Heart right ventricle (tissue), 16 donors: ENCODE results near the gene MEPE. TPM values are rescaled to one million over a fixed set of nuclear protein-coding genes. Genes with fewer than 3 reads are reported as not detected.

ENCODE experiments used
- ATAC-seq, 8 donors: fragments of 200-7000 bp; cut with Tn5 transposase; one replicate each; pipeline ENCODE4 v1.9.1; 2020; ENCODE audit warnings: mild to moderate bottlenecking in 8 of 8, moderate library complexity in 8 of 8, moderate number of reproducible peaks in 1 of 8
- DNase-seq, 2 donors: peaks; one replicate each; pipeline ENCODE4 v3.0.0-alpha.2; 2020
- H3K27ac ChIP-seq, 10 donors: fragments of 200-600 bp; sonication (generic) in 2 of 10; one replicate each; pipeline versions ENCODE4 v1.5.0 to v1.8.0; 2020 to 2022; ENCODE audit warnings: mild to moderate bottlenecking in 3 of 10
- H3K27me3 ChIP-seq, 7 donors: fragments of 200-600 bp; one replicate each; pipeline ENCODE4 v1.8.0; 2021 to 2022; ENCODE audit warnings: mild to moderate bottlenecking in 2 of 7
- H3K36me3 ChIP-seq, 9 donors: fragments of 200-600 bp; sonication (generic) in 1 of 9; one replicate each; pipeline versions ENCODE4 v1.5.0 to v1.8.0; 2020 to 2022; ENCODE audit warnings: mild to moderate bottlenecking in 2 of 9
- H3K4me1 ChIP-seq, 9 donors: fragments of 200-600 bp; sonication (generic) in 1 of 9; one replicate each; pipeline versions ENCODE4 v1.5.0 to v1.8.0; 2020 to 2022; ENCODE audit warnings: mild to moderate bottlenecking in 4 of 9
- H3K4me3 ChIP-seq, 10 donors: fragments of 200-600 bp; sonication (generic) in 2 of 10; one replicate each; pipeline versions ENCODE4 v1.5.0 to v1.8.0; 2020 to 2022; ENCODE audit warnings: mild to moderate bottlenecking in 7 of 10, moderate library complexity in 2 of 10
- H3K9me3 ChIP-seq, 11 donors: fragments of 200-600 bp in 10 of 11; sonication (generic) in 2 of 11; one replicate each; pipeline versions ENCODE4 v1.5.0 to v1.8.0; 2013 to 2022; ENCODE audit warnings: mild to moderate bottlenecking in 2 of 11, control low read depth in 1 of 11, moderate library complexity in 1 of 11
- WGBS, 2 donors: extraction: QIAGEN DNeasy Blood & Tissue Kit; methylation state at CpG; one replicate each; pipeline ENCODE4 v1.1.7; 2013; ENCODE audit warnings: inconsistent platforms in 1 of 2; 5-methylcytosine and 5-hydroxymethylcytosine counted together
- intact Hi-C, 10 donors: fragments of 100-400 bp; cut with DNase I; formaldehyde crosslinking; loops; one replicate each; pipeline versions ENCODE4 v1.11.1 to v1.14.2; 2022
- polyA plus RNA-seq, 2 donors: library from polyadenylated mRNA; stranded (reverse); fragments of 200-250 nt; gene quantifications; one replicate each; pipeline ENCODE4 v1.2.3, GENCODE V29; 2013
- total RNA-seq, 10 donors: library from RNA; stranded (reverse); fragmentation: NEBNext Ultra II Directional in 3 of 10; extraction: Animal tissue kit (Norgen Biotek cat#: 25700) in 3 of 10; gene quantifications; one replicate each; pipeline versions ENCODE4 v1.2.1 to v1.2.4, GENCODE V29; 2021 to 2023
- TF ChIP-seq, protein P1 (sequence below), 9 donors: fragments of 200-600 bp; sonication (generic) in 2 of 9; IDR thresholded peaks; one replicate each; pipeline versions ENCODE4 v1.5.0 to v1.8.0; 2021 to 2022; ENCODE audit warnings: antibody characterized with exemption in 9 of 9, mild to moderate bottlenecking in 5 of 9, moderate library complexity in 1 of 9
- donor health status: Arrhythmogenic right ventricular cardiomyopathy.
- donor health status: ischemic (EF 13 %, LVEDD 7.1; RV severe dilation, severe dysfunction).
- donor health status: healthy with polysubstance abuse.
- donor health status: DM: no; HTN: yes; CAD: no.
- donor health status: DM: no; HTN: no; CAD: no.
- donor health status: ischemic (EF 25% LVEDD 6.9; RV normal size, moderate dysfunction).
- donor health status: ischemic (EF 25% LVEDD 5.7; RV mildly dilated, moderate dysfunction).
- donor health status: healthy.
- donor health status: DM: yes; HTN: yes; CAD: no.
- donor health status: Ischemic cardiomyopathy.
- donor health status: ischemic (EF 35%, LVEDD 5.7; RV mildly dilated, moderate dysfunction).
- donor health status: nonischemic (EF 11% LVEDD 7.7; RV severe dilation, severe dysfunction).
- donor health status: DM: yes; HTN: yes; CAD: no.
- donor health status: PGD.
- donor health status: ischemic (EF 29% LVEDD 5.4; RV normal size, mild dysfunction).
- donor health status: nonischemic (EF 23%, LVEDD 6.1; RV moderate dilation, normal function).

MEPE gene
- total and polyA plus RNA-seq, 12 donors: not detected

DNA sequence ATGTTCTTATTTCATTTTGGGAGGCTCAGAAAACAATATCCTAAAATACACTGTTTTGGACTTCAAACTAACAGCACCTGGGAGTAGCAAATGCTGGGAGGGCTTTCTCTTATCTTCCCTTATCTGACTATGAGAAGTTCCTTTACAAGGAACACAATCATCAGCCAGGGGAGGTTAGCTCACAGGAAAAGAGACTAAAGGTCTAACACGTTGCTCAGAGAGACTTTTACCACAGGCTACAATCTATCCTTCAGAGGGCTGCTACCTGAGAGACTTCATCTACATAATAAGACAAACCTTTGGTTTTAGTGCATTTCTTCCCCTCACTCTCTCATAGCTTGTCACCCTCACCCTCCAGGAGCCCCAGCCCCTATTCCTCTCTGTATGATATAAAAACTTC is 35.8 kb downstream of the MEPE start:
- ATAC-seq: no peak
- H3K27ac ChIP-seq: no peak overlapping the region
- no peaks in the 10 kb centered on the region for H3K27me3 ChIP-seq
- WGBS, 2 donors: 5 to 17% methylated on average over 1 of the region's 1 CpG
- H3K36me3 ChIP-seq: no peaks in the 10 kb centered on the region
- no peak overlapping the region for H3K4me3 ChIP-seq
- H3K9me3 ChIP-seq: no peaks in the 10 kb centered on the region
- intact Hi-C loops: loop anchor here in 1 of 10 donors (10.0 kb wide), 1 partner anchor 86 kb away; no protein-coding TSS in a partner anchor
- DNase-seq: no peak
- TF ChIP-seq, protein P1, sequence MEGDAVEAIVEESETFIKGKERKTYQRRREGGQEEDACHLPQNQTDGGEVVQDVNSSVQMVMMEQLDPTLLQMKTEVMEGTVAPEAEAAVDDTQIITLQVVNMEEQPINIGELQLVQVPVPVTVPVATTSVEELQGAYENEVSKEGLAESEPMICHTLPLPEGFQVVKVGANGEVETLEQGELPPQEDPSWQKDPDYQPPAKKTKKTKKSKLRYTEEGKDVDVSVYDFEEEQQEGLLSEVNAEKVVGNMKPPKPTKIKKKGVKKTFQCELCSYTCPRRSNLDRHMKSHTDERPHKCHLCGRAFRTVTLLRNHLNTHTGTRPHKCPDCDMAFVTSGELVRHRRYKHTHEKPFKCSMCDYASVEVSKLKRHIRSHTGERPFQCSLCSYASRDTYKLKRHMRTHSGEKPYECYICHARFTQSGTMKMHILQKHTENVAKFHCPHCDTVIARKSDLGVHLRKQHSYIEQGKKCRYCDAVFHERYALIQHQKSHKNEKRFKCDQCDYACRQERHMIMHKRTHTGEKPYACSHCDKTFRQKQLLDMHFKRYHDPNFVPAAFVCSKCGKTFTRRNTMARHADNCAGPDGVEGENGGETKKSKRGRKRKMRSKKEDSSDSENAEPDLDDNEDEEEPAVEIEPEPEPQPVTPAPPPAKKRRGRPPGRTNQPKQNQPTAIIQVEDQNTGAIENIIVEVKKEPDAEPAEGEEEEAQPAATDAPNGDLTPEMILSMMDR (IDR thresholded peaks at IDR 0.05): no peak
- peaks cover 0 to 37% (median 10%) of the 10 kb centered on the region in 9 donors for H3K4me1 ChIP-seq

DNA sequence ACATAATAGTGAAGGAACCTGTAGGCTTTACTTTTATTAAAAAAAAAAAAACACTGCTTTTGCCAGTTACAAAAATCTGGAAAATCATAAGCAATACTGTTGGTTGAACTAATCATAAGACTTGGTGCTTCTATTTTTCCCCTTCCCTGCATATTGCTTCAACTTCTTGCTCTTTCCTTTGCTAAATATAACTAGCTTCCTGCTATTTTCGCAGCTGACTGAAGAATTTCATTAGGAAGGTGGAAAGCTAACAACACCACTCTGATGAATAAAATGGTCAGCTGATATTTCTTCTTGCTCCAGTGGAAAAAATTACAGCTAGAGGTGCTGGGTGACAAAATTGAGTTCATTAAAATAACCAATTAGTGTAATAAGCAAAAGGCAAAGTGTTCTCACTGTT is 39.3 kb downstream of the MEPE start:
- TF ChIP-seq, protein P1 (IDR thresholded peaks at IDR 0.05): no peak
- intact Hi-C loops: no loop called here
- Histone ChIP-seq H3K27ac (peak overlapping the region in 5 of 10 donors; percentile 27 to 59 (median 41)), H3K9me3 (no peaks in the 10 kb centered on the region), H3K4me1 (peaks cover 0 to 19% (median 0%) of the 10 kb centered on the region in 9 donors), H3K4me3 (no peak overlapping the region), H3K27me3 (no peaks in the 10 kb centered on the region), H3K36me3 (no peaks in the 10 kb centered on the region)
- WGBS, 2 donors: 43% methylated on average over 1 of the region's 1 CpG
- ATAC-seq (peak in 4 of 8 donors; percentile 29 to 76 (median 54)), DNase-seq (no peak)

DNA sequence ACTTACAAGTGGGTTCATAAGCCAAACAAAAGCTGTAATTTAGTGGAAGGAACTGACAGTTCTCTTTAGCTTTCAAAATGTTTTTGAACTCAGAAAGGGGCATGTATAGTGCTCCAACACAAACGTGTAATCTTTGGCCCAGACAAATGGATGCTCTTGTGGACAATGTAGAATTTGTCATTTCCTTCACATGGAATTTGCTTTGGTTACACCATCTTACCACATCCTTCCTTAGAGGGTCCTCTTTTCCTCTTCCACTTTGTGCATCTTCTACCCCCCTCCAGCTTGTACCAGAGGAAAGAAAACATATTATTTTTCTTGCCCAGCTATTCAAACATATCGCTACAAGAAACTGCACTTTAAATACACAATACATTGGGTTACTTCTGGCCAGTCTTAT is 42.4 kb downstream of the MEPE start:
- H3K4me1 ChIP-seq: peaks cover 0 to 19% (median 0%) of the 10 kb centered on the region in 9 donors
- TF ChIP-seq, protein P1 (IDR thresholded peaks at IDR 0.05): no peak
- no peak for DNase-seq
- intact Hi-C loops: no loop called here
- WGBS, 2 donors: 81 to 88% methylated on average over 2 of the region's 2 CpGs
- H3K36me3 ChIP-seq: no peaks in the 10 kb centered on the region
- H3K4me3 ChIP-seq: no peak overlapping the region
- no peak for ATAC-seq
- H3K27ac ChIP-seq: no peak overlapping the region
- H3K27me3 ChIP-seq: no peaks in the 10 kb centered on the region
- H3K9me3 ChIP-seq: no peaks in the 10 kb centered on the region

DNA sequence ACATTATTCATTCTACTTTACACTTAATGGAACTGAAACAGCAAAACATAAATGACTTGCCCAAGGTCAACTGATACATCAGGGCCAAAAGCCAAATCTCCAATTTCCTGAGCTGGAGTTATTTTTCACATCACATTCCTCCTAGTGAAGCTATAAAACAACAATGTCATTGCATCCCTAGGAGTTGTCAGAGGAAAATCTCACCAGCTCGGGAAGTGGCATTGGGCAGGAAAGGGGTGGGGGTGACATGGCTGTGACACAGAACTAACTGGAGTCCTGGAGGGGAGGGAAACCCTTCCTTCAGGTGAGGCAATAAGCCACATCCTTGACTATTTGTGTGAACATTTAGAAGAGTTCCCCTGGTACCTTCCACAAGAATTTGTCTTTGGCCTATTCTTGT is 47.3 kb downstream of the MEPE start:
- Histone ChIP-seq H3K4me1 (peaks cover 0 to 2% (median 0%) of the 10 kb centered on the region in 9 donors), H3K9me3 (no peaks in the 10 kb centered on the region), H3K36me3 (no peaks in the 10 kb centered on the region), H3K27me3 (no peaks in the 10 kb centered on the region), H3K4me3 (no peak overlapping the region), H3K27ac (no peak overlapping the region)
- DNase-seq: no peak
- TF ChIP-seq, protein P1 (IDR thresholded peaks at IDR 0.05): no peak
- intact Hi-C loops: loop anchor here in 1 of 10 donors (10.0 kb wide), 1 partner anchor 55 kb away; no protein-coding TSS in a partner anchor
- WGBS, 2 donors: 49 to 70% methylated on average over 1 of the region's 1 CpG
- ATAC-seq: no peak
